Measurements from ENCODE around the gene CHST15. TPM values are rescaled to one million over a fixed set of nuclear protein-coding genes. Genes with fewer than 3 reads are reported as not detected.

The CHST15 gene
- polyA plus RNA-seq, 1 experiment = 3.2 TPM

- no peak overlapping the region for H3K27ac ChIP-seq (ENCODE audit: low read depth, low read length)
- ChIA-PET CTCF (no interaction called here), POLR2A (no interaction called here)
- TF ChIP-seq CTCF (IDR thresholded peaks at IDR 0.05; ENCODE audit: low read depth, low read length) = no peak
- no peak for DNase-seq (ENCODE audit: low read depth, low spot score)
- no peak overlapping the region for H3K4me3 ChIP-seq (ENCODE audit: low read depth, low read length)
- peaks cover 9% of the 10 kb centered on the region for H3K27me3 ChIP-seq (ENCODE audit: control insufficient read depth, insufficient read depth, low read length)
- H3K9me3 ChIP-seq (ENCODE audit: control insufficient read depth, insufficient read depth, low read length) = no peaks in the 10 kb centered on the region
These were observed 22.7 kb downstream of the CHST15 start for GRCh38 chr10:124070666-124071065.

GRCh38 chr10:124069341-124070264 is 23.8 kb downstream of the CHST15 start:
- DNase-seq (ENCODE audit: low read depth, low spot score) = no peak
- ChIA-PET CTCF (no interaction called here), POLR2A (no interaction called here)
- H3K27me3 ChIP-seq (ENCODE audit: control insufficient read depth, insufficient read depth, low read length) = peaks cover 11% of the 10 kb centered on the region
- no peak overlapping the region for H3K27ac ChIP-seq (ENCODE audit: low read depth, low read length)
- H3K4me3 ChIP-seq (ENCODE audit: low read depth, low read length) = no peak overlapping the region
- no peak for TF ChIP-seq CTCF (IDR thresholded peaks at IDR 0.05; ENCODE audit: low read depth, low read length)
- no peaks in the 10 kb centered on the region for H3K9me3 ChIP-seq (ENCODE audit: control insufficient read depth, insufficient read depth, low read length)

- Histone ChIP-seq H3K27me3 (ENCODE audit: control insufficient read depth, insufficient read depth, low read length) (peaks cover 11% of the 10 kb centered on the region), H3K27ac (ENCODE audit: low read depth, low read length) (no peak overlapping the region), H3K9me3 (ENCODE audit: control insufficient read depth, insufficient read depth, low read length) (no peaks in the 10 kb centered on the region), H3K4me3 (ENCODE audit: low read depth, low read length) (no peak overlapping the region)
- TF ChIP-seq CTCF (IDR thresholded peaks at IDR 0.05; ENCODE audit: low read depth, low read length) = no peak
- ChIA-PET POLR2A (no interaction called here), CTCF (no interaction called here)
- DNase-seq (ENCODE audit: low read depth, low spot score) = no peak
These were observed 24.5 kb downstream of the CHST15 start for GRCh38 chr10:124068929-124069328.

GRCh38 chr10:124067825-124068400 is 25.5 kb downstream of the CHST15 start:
- ChIA-PET POLR2A (no interaction called here), CTCF (no interaction called here)
- no peak for DNase-seq (ENCODE audit: low read depth, low spot score)
- H3K4me3 ChIP-seq (ENCODE audit: low read depth, low read length) = no peak overlapping the region
- H3K27me3 ChIP-seq (ENCODE audit: control insufficient read depth, insufficient read depth, low read length) = peaks cover 11% of the 10 kb centered on the region
- no peak overlapping the region for H3K27ac ChIP-seq (ENCODE audit: low read depth, low read length)
- no peaks in the 10 kb centered on the region for H3K9me3 ChIP-seq (ENCODE audit: control insufficient read depth, insufficient read depth, low read length)
- TF ChIP-seq CTCF (IDR thresholded peaks at IDR 0.05; ENCODE audit: low read depth, low read length) = no peak
